Measurements from ENCODE around the gene AMELX. TPM values are rescaled to one million over a fixed set of nuclear protein-coding genes. Genes with fewer than 3 reads are reported as not detected.
A peak's percentile ranks its signal among the peaks of the same experiment; 100 is the strongest.

The AMELX gene
- total RNA-seq, 1 donor from 2014 or later = not detected

GRCh38 chrX:11257290-11257689 is 35.9 kb upstream of the AMELX start:
- Mint-ChIP-seq H3K9me3 (ENCODE audit: unreplicated experiment) (no peaks in the 10 kb centered on the region), H3K4me1 (ENCODE audit: low read depth, unreplicated experiment) (no peaks in the 10 kb centered on the region), H3K36me3 (ENCODE audit: low read depth, unreplicated experiment) (no peaks in the 10 kb centered on the region), H3K27me3 (ENCODE audit: low read depth, unreplicated experiment) (no peaks in the 10 kb centered on the region), H3K4me3 (ENCODE audit: unreplicated experiment) (no peak overlapping the region), H3K27ac (ENCODE audit: unreplicated experiment) (no peak overlapping the region)
- no peak overlapping the region for H2AFZ ChIP-seq (ENCODE audit: low read depth, low read length)
- no peak for DNase-seq (ENCODE audit: low read depth)
- H3K27me3 ChIP-seq (ENCODE audit: insufficient read depth, low read length) = no peaks in the 10 kb centered on the region
- TF ChIP-seq, protein P1, sequence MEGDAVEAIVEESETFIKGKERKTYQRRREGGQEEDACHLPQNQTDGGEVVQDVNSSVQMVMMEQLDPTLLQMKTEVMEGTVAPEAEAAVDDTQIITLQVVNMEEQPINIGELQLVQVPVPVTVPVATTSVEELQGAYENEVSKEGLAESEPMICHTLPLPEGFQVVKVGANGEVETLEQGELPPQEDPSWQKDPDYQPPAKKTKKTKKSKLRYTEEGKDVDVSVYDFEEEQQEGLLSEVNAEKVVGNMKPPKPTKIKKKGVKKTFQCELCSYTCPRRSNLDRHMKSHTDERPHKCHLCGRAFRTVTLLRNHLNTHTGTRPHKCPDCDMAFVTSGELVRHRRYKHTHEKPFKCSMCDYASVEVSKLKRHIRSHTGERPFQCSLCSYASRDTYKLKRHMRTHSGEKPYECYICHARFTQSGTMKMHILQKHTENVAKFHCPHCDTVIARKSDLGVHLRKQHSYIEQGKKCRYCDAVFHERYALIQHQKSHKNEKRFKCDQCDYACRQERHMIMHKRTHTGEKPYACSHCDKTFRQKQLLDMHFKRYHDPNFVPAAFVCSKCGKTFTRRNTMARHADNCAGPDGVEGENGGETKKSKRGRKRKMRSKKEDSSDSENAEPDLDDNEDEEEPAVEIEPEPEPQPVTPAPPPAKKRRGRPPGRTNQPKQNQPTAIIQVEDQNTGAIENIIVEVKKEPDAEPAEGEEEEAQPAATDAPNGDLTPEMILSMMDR (IDR thresholded peaks at IDR 0.05; ENCODE audit: insufficient read depth, low read depth, low read length) = no peak
- H3K27ac ChIP-seq (ENCODE audit: low read depth, low read length) = no peak overlapping the region
- no peak for FAIRE-seq
- no peaks in the 10 kb centered on the region for H3K79me2 ChIP-seq (ENCODE audit: insufficient read depth, low read length)
- H3K4me2 ChIP-seq (ENCODE audit: low read length) = no peak overlapping the region
- H4K20me1 ChIP-seq (ENCODE audit: insufficient read depth, low read length) = no peaks in the 10 kb centered on the region
- H3K4me3 ChIP-seq (ENCODE audit: insufficient read depth, low read depth, low read length) = no peak overlapping the region
- peaks cover 6% of the 10 kb centered on the region for H3K4me1 ChIP-seq (ENCODE audit: insufficient read depth, low read length)
- no peak overlapping the region for H3K9ac ChIP-seq (ENCODE audit: low read length)
- H3K9me3 ChIP-seq (ENCODE audit: insufficient read depth, low read depth, low read length) = no peaks in the 10 kb centered on the region
- no peaks in the 10 kb centered on the region for H3K36me3 ChIP-seq (ENCODE audit: insufficient read depth, low read length)

- H3K4me3 ChIP-seq (ENCODE audit: insufficient read depth, low read depth, low read length) = no peak overlapping the region
- DNase-seq (ENCODE audit: low read depth) (no peak), FAIRE-seq (peak; percentile 74)
- Mint-ChIP-seq H3K27me3 (ENCODE audit: low read depth, unreplicated experiment) (no peaks in the 10 kb centered on the region), H3K4me1 (ENCODE audit: low read depth, unreplicated experiment) (no peaks in the 10 kb centered on the region), H3K4me3 (ENCODE audit: unreplicated experiment) (no peak overlapping the region), H3K9me3 (ENCODE audit: unreplicated experiment) (no peaks in the 10 kb centered on the region), H3K27ac (ENCODE audit: unreplicated experiment) (no peak overlapping the region), H3K36me3 (ENCODE audit: low read depth, unreplicated experiment) (no peaks in the 10 kb centered on the region)
- no peaks in the 10 kb centered on the region for H3K9me3 ChIP-seq (ENCODE audit: insufficient read depth, low read depth, low read length)
- H4K20me1 ChIP-seq (ENCODE audit: insufficient read depth, low read length) = no peaks in the 10 kb centered on the region
- H2AFZ ChIP-seq (ENCODE audit: low read depth, low read length) = no peak overlapping the region
- H3K79me2 ChIP-seq (ENCODE audit: insufficient read depth, low read length) = no peaks in the 10 kb centered on the region
- no peak overlapping the region for H3K4me2 ChIP-seq (ENCODE audit: low read length)
- H3K9ac ChIP-seq (ENCODE audit: low read length) = no peak overlapping the region
- H3K27ac ChIP-seq (ENCODE audit: low read depth, low read length) = no peak overlapping the region
- no peaks in the 10 kb centered on the region for H3K27me3 ChIP-seq (ENCODE audit: insufficient read depth, low read length)
- no peak for TF ChIP-seq EZH2 (IDR thresholded peaks at IDR 0.05; ENCODE audit: insufficient read depth, low read length)
- TF ChIP-seq, protein P1 (IDR thresholded peaks at IDR 0.05; ENCODE audit: insufficient read depth, low read depth, low read length) = no peak
- H3K4me1 ChIP-seq (ENCODE audit: insufficient read depth, low read length) = peaks cover 6% of the 10 kb centered on the region
- H3K36me3 ChIP-seq (ENCODE audit: insufficient read depth, low read length) = no peaks in the 10 kb centered on the region
These were observed 35.5 kb upstream of the AMELX start for GRCh38 chrX:11257711-11258110.

DNA sequence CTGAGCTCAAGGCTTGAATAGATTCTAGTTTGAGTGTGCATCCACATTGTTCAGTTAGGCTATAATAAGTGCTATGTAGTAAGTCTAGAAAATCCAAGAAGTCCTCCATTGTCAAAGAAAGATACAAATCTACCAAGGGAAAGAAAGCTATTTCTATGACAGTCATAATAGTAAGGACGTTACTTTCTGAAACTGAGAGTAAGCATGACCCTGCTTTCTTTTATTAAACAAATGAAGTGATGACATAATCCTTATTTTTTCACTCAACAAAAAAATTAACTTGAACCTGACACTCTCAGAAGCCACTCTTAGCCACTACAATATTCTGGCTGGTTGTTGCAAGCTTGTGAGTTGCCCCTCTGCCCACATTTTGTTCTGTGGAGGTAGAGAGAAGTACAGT is 33.8 kb upstream of the AMELX start:
- Mint-ChIP-seq H3K4me3 (ENCODE audit: unreplicated experiment) (no peak overlapping the region), H3K9me3 (ENCODE audit: unreplicated experiment) (no peaks in the 10 kb centered on the region), H3K27ac (ENCODE audit: unreplicated experiment) (no peak overlapping the region), H3K27me3 (ENCODE audit: low read depth, unreplicated experiment) (no peaks in the 10 kb centered on the region), H3K4me1 (ENCODE audit: low read depth, unreplicated experiment) (no peaks in the 10 kb centered on the region), H3K36me3 (ENCODE audit: low read depth, unreplicated experiment) (no peaks in the 10 kb centered on the region)
- H3K9ac ChIP-seq (ENCODE audit: low read length) = no peak overlapping the region
- H3K36me3 ChIP-seq (ENCODE audit: insufficient read depth, low read length) = no peaks in the 10 kb centered on the region
- no peak overlapping the region for H2AFZ ChIP-seq (ENCODE audit: low read depth, low read length)
- no peaks in the 10 kb centered on the region for H3K9me3 ChIP-seq (ENCODE audit: insufficient read depth, low read depth, low read length)
- H3K79me2 ChIP-seq (ENCODE audit: insufficient read depth, low read length) = no peaks in the 10 kb centered on the region
- DNase-seq (ENCODE audit: low read depth) (no peak), FAIRE-seq (no peak)
- H3K4me3 ChIP-seq (ENCODE audit: insufficient read depth, low read depth, low read length) = no peak overlapping the region
- no peaks in the 10 kb centered on the region for H3K27me3 ChIP-seq (ENCODE audit: insufficient read depth, low read length)
- TF ChIP-seq, protein P1 (IDR thresholded peaks at IDR 0.05; ENCODE audit: insufficient read depth, low read depth, low read length) = no peak
- no peak for TF ChIP-seq EZH2 (IDR thresholded peaks at IDR 0.05; ENCODE audit: insufficient read depth, low read length)
- H3K4me1 ChIP-seq (ENCODE audit: insufficient read depth, low read length) = peaks cover 6% of the 10 kb centered on the region
- no peaks in the 10 kb centered on the region for H4K20me1 ChIP-seq (ENCODE audit: insufficient read depth, low read length)
- H3K4me2 ChIP-seq (ENCODE audit: low read length) = no peak overlapping the region
- no peak overlapping the region for H3K27ac ChIP-seq (ENCODE audit: low read depth, low read length)

Measured in astrocyte (in vitro differentiated cells and primary cell).